Measurements from ENCODE around the gene KCNQ4.

KCNQ4 gene

DNA sequence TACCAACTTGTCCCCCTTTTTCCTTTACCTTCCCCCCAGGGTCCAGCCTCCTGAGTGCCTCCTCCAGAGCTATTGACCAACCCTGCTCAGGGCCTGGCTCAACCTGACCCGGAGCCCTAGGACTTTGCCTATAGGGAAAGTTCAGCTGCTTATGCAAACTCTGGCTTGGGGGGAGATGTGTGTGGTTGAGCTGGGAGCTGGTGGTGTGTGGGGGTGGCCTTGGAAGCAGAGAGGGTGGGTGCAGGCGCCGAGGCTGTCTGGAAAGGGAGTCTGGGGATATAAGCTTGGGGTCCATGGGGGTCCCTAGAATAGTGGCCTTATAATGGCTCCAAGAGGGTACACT is 14.1 kb downstream of the KCNQ4 start:
- Histone ChIP-seq H3K4me1 (ENCODE audit: control insufficient read depth, low read length) (peaks cover 28% of the 10 kb centered on the region), H3K9me3 (ENCODE audit: control insufficient read depth, insufficient read depth, low read length) (no peaks in the 10 kb centered on the region), H3F3A (ENCODE audit: control insufficient read depth, insufficient read depth) (peaks cover 1% of the 10 kb centered on the region), H3K9me2 (replicated peaks; ENCODE audit: control insufficient read depth, low read length) (no peaks in the 10 kb centered on the region), H4K20me1 (ENCODE audit: control insufficient read depth, insufficient read depth, low read depth, low read length) (no peaks in the 10 kb centered on the region), H3K27ac (ENCODE audit: low read depth, low read length) (no peak overlapping the region), H3K4me2 (ENCODE audit: low read length) (no peak overlapping the region), H3K27me3 (ENCODE audit: control insufficient read depth, low read length) (peaks cover 16% of the 10 kb centered on the region), H3K36me3 (ENCODE audit: control insufficient read depth, low read length) (no peaks in the 10 kb centered on the region), H3K79me2 (ENCODE audit: control insufficient read depth, low read length) (no peaks in the 10 kb centered on the region), H3K4me3 (ENCODE audit: low read length) (no peak overlapping the region)
- TF ChIP-seq EZH2phosphoT487 (IDR thresholded peaks at IDR 0.05; ENCODE audit: borderline replicate concordance, low read length): no peak
- TF ChIP-seq, protein P1, sequence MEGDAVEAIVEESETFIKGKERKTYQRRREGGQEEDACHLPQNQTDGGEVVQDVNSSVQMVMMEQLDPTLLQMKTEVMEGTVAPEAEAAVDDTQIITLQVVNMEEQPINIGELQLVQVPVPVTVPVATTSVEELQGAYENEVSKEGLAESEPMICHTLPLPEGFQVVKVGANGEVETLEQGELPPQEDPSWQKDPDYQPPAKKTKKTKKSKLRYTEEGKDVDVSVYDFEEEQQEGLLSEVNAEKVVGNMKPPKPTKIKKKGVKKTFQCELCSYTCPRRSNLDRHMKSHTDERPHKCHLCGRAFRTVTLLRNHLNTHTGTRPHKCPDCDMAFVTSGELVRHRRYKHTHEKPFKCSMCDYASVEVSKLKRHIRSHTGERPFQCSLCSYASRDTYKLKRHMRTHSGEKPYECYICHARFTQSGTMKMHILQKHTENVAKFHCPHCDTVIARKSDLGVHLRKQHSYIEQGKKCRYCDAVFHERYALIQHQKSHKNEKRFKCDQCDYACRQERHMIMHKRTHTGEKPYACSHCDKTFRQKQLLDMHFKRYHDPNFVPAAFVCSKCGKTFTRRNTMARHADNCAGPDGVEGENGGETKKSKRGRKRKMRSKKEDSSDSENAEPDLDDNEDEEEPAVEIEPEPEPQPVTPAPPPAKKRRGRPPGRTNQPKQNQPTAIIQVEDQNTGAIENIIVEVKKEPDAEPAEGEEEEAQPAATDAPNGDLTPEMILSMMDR (IDR thresholded peaks at IDR 0.05; ENCODE audit: low read depth, low read length, poor library complexity, severe bottlenecking): no peak

DNA sequence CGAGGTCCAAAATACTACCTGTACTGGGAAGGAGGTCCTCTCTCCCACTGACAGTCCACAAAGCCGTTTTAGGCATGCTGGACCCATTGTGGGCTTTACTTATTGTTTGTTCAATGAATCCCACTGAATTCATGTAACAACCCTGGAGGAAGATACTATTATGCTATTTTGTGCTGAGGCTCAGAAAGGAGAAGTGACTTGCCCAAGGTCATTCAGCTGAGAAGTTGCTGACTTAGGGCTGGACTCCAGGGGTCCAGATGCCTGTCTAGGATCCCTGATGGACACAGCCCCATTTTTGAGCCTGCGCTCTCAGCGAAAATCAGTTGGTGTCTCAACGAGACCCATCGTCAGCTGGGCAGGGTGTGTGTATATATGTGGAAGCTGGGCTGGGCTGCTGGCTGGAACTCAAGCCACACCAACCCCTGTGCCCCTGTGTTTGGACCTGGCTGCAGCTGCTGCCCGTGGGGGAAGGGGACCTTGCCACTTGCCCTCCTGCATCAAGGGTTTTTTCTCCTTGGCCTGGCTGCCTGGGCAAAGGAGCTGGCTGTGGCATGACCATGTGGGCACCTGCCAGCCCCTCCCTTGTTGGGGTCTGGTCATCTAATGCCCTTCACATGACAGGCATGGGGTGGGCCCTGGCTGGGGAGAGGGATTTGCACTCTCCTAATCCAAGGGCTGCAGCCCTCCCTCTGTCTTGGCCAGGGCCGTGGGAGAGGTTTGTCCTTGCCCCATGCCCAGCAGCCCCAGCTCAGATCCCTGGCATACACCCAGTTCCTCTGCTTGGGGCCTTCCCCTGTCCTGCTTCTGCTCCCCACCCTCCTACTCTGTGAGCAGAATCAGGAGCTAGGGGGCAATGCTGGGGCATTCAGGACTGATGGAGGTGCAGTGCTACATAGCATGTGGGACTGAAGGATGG is 15.0 kb downstream of the KCNQ4 start:
- Histone ChIP-seq H3K27me3 (ENCODE audit: control insufficient read depth, low read length) (peaks cover 13% of the 10 kb centered on the region), H3K4me1 (ENCODE audit: control insufficient read depth, low read length) (peaks cover 37% of the 10 kb centered on the region), H4K20me1 (ENCODE audit: control insufficient read depth, insufficient read depth, low read depth, low read length) (peaks cover 2% of the 10 kb centered on the region; the same call in 1 of the 2 replicates), H3K36me3 (ENCODE audit: control insufficient read depth, low read length) (no peaks in the 10 kb centered on the region), H3K9me2 (replicated peaks; ENCODE audit: control insufficient read depth, low read length) (no peaks in the 10 kb centered on the region), H3F3A (ENCODE audit: control insufficient read depth, insufficient read depth) (peaks cover 5% of the 10 kb centered on the region), H3K27ac (ENCODE audit: low read depth, low read length) (no peak overlapping the region), H3K9me3 (ENCODE audit: control insufficient read depth, insufficient read depth, low read length) (no peaks in the 10 kb centered on the region), H3K4me2 (ENCODE audit: low read length) (no peak overlapping the region), H3K4me3 (ENCODE audit: low read length) (no peak overlapping the region), H3K79me2 (ENCODE audit: control insufficient read depth, low read length) (no peaks in the 10 kb centered on the region)
- TF ChIP-seq EZH2phosphoT487 (IDR thresholded peaks at IDR 0.05; ENCODE audit: borderline replicate concordance, low read length): no peak
- TF ChIP-seq, protein P1 (IDR thresholded peaks at IDR 0.05; ENCODE audit: low read depth, low read length, poor library complexity, severe bottlenecking): no peak

DNA sequence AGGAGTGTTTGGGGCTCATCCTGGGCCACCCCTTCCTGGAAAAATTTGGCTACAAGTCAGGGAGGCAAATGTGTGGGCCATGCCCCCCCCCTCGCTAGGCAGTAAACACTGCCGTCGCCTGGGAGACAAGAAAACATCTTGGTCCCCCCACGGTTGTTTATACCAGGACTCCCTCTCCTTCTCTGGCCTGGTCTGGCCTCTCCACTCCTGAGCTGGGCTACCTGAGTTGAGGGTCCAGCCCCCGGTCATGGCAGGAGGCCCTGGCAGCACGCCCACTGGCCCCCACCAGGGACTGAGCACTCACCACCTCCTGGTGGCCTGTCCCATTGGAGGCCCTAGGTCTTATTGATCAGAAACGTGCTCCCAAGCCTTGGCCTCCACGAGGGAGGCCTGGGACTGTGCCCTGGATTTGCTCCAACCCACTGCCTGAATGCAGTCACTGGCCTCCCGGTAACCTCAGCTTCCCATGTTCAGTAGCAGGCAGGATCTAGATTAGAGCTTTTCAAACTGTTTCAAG is 15.8 kb downstream of the KCNQ4 start:
- TF ChIP-seq EZH2phosphoT487 (IDR thresholded peaks at IDR 0.05; ENCODE audit: borderline replicate concordance, low read length): no peak
- TF ChIP-seq, protein P1 (IDR thresholded peaks at IDR 0.05; ENCODE audit: low read depth, low read length, poor library complexity, severe bottlenecking): no peak
- peaks cover 2% of the 10 kb centered on the region; the same call in 1 of the 2 replicates for H4K20me1 ChIP-seq (ENCODE audit: control insufficient read depth, insufficient read depth, low read depth, low read length)
- H3K27me3 ChIP-seq (ENCODE audit: control insufficient read depth, low read length): peaks cover 7% of the 10 kb centered on the region
- H3K4me2 ChIP-seq (ENCODE audit: low read length): no peak overlapping the region
- no peak overlapping the region for H3K27ac ChIP-seq (ENCODE audit: low read depth, low read length)
- no peaks in the 10 kb centered on the region for H3K9me3 ChIP-seq (ENCODE audit: control insufficient read depth, insufficient read depth, low read length)
- no peaks in the 10 kb centered on the region for H3K36me3 ChIP-seq (ENCODE audit: control insufficient read depth, low read length)
- H3K79me2 ChIP-seq (ENCODE audit: control insufficient read depth, low read length): no peaks in the 10 kb centered on the region
- peaks cover 45% of the 10 kb centered on the region for H3K4me1 ChIP-seq (ENCODE audit: control insufficient read depth, low read length)
- no peak overlapping the region for H3K4me3 ChIP-seq (ENCODE audit: low read length)
- H3K9me2 ChIP-seq (replicated peaks; ENCODE audit: control insufficient read depth, low read length): no peaks in the 10 kb centered on the region
- H3F3A ChIP-seq (ENCODE audit: control insufficient read depth, insufficient read depth): peaks cover 5% of the 10 kb centered on the region

All from DOHH2 (cell line).